ENCODE data around the gene DAPK1.

DAPK1 gene

GRCh38 chr9:87663556-87663955 is 165.9 kb downstream of the DAPK1 start:
- DNase-seq (ENCODE audit: low read depth in 2 of 2, low spot score in 1 of 2), result no peak

- no peak for DNase-seq (ENCODE audit: low read depth in 2 of 2, low spot score in 1 of 2)
These were observed 166.7 kb downstream of the DAPK1 start for GRCh38 chr9:87664153-87665060.

GRCh38 chr9:87665505-87665904 is 167.8 kb downstream of the DAPK1 start:
- DNase-seq (ENCODE audit: low read depth in 2 of 2, low spot score in 1 of 2), result no peak

GRCh38 chr9:87667164-87667738 is 169.6 kb downstream of the DAPK1 start:
- no peak for DNase-seq (ENCODE audit: low read depth in 2 of 2, low spot score in 1 of 2)

- no peak for DNase-seq (ENCODE audit: low read depth in 2 of 2, low spot score in 1 of 2)
These were observed 170.6 kb downstream of the DAPK1 start for GRCh38 chr9:87668222-87668621.

GRCh38 chr9:87668722-87669121 is 171.1 kb downstream of the DAPK1 start:
- DNase-seq (ENCODE audit: low read depth in 2 of 2, low spot score in 1 of 2), result no peak

GRCh38 chr9:87670572-87671264 is 173.1 kb downstream of the DAPK1 start:
- DNase-seq (ENCODE audit: low read depth in 2 of 2, low spot score in 1 of 2), result no peak

- no peak for DNase-seq (ENCODE audit: low read depth in 2 of 2, low spot score in 1 of 2)
These were observed 173.8 kb downstream of the DAPK1 start for GRCh38 chr9:87671478-87671877.

- no peak for DNase-seq (ENCODE audit: low read depth in 2 of 2, low spot score in 1 of 2)
These were observed 174.3 kb downstream of the DAPK1 start for GRCh38 chr9:87671925-87672324.

- DNase-seq (ENCODE audit: low read depth in 2 of 2, low spot score in 1 of 2), result no peak
These were observed 174.9 kb downstream of the DAPK1 start for GRCh38 chr9:87672586-87672985.

GRCh38 chr9:87673446-87674120 is 175.9 kb downstream of the DAPK1 start:
- no peak for DNase-seq (ENCODE audit: low read depth in 2 of 2, low spot score in 1 of 2)

- DNase-seq (ENCODE audit: low read depth in 2 of 2, low spot score in 1 of 2), result no peak
These were observed 177.1 kb downstream of the DAPK1 start for GRCh38 chr9:87674565-87675299.

GRCh38 chr9:87675906-87676515 is 178.3 kb downstream of the DAPK1 start:
- no peak for DNase-seq (ENCODE audit: low read depth in 2 of 2, low spot score in 1 of 2)

GRCh38 chr9:87676976-87677775 is 179.5 kb downstream of the DAPK1 start:
- DNase-seq (ENCODE audit: low read depth in 2 of 2, low spot score in 1 of 2), result no peak

GRCh38 chr9:87677776-87678587 is 180.3 kb downstream of the DAPK1 start:
- no peak for DNase-seq (ENCODE audit: low read depth in 2 of 2, low spot score in 1 of 2)

GRCh38 chr9:87678650-87679355 is 181.1 kb downstream of the DAPK1 start:
- no peak for DNase-seq (ENCODE audit: low read depth in 2 of 2, low spot score in 1 of 2)

GRCh38 chr9:87681271-87682061 is 183.8 kb downstream of the DAPK1 start:
- DNase-seq (ENCODE audit: low read depth in 2 of 2, low spot score in 1 of 2), result no peak

Measured in stimulated activated CD8-positive, alpha-beta memory T cell treated with anti-CD3 and anti-CD28 coated beads, Interleukin-4, amount 100 ng/mL, for 1 hour (primary cell).